GM20000 (cell line): Measurements from ENCODE around the gene PHRF1.

Experiments
- DNase-seq: peaks from one replicate; pipeline ENCODE4 v3.0.0; 2012; ENCODE audit warnings: low spot score
- CTCF ChIP-seq: IDR thresholded peaks from 2 replicates; pipeline ENCODE4 v1.5.1; 2012; ENCODE audit warnings: mild to moderate bottlenecking, control low read depth; ENCODE audit errors: extremely low read depth, missing control alignments

The PHRF1 gene

GRCh38 chr11:639332-639955 lies 63.2 kb downstream of the PHRF1 start:
- no peak for DNase-seq
- TF ChIP-seq CTCF = no peak

- no peak for TF ChIP-seq CTCF
- no peak for DNase-seq
These were observed 63.9 kb downstream of the PHRF1 start for GRCh38 chr11:640021-640706.

GRCh38 chr11:641806-642370 lies 65.6 kb downstream of the PHRF1 start:
- no peak for TF ChIP-seq CTCF
- DNase-seq = no peak

- no peak for TF ChIP-seq CTCF
- no peak for DNase-seq
These were observed 67.1 kb downstream of the PHRF1 start for GRCh38 chr11:643366-643765.

GRCh38 chr11:643849-644738 lies 67.8 kb downstream of the PHRF1 start:
- DNase-seq = no peak
- TF ChIP-seq CTCF = no peak

GRCh38 chr11:645536-645935 lies 69.3 kb downstream of the PHRF1 start:
- DNase-seq = no peak
- TF ChIP-seq CTCF = no peak
